ENCODE measurements around the gene SYNGAP1. TPM values are rescaled to one million over a fixed set of nuclear protein-coding genes. Genes with fewer than 3 reads are reported as not detected.

Gene SYNGAP1
- polyA plus RNA-seq, 1 donor: 28.1 TPM

- DNase-seq (ENCODE audit: low read depth): no peak
Observed at GRCh38 chr6:33404884-33405283, 15.0 kb upstream of the SYNGAP1 start.

GRCh38 chr6:33405386-33405940, 14.4 kb upstream of the SYNGAP1 start:
- DNase-seq (ENCODE audit: low read depth): no peak

GRCh38 chr6:33406126-33406525, 13.7 kb upstream of the SYNGAP1 start:
- no peak for DNase-seq (ENCODE audit: low read depth)

- no peak for DNase-seq (ENCODE audit: low read depth)
Observed at GRCh38 chr6:33407132-33407718, 12.6 kb upstream of the SYNGAP1 start.

- DNase-seq (ENCODE audit: low read depth): peak; percentile 82
Observed at GRCh38 chr6:33410050-33410710, 9.7 kb upstream of the SYNGAP1 start.

- DNase-seq (ENCODE audit: low read depth): no peak
Observed at GRCh38 chr6:33410711-33411631, 8.9 kb upstream of the SYNGAP1 start, which contains the start of gene PHF1. TSS of gene PHF1 (plus strand) at chr6:33411014. CDS start at chr6:33412264, 1,250 bp downstream.

GRCh38 chr6:33411632-33412005, 8.2 kb upstream of the SYNGAP1 start:
- no peak for DNase-seq (ENCODE audit: low read depth)

- no peak for DNase-seq (ENCODE audit: low read depth)
Observed at GRCh38 chr6:33412140-33413009, 7.5 kb upstream of the SYNGAP1 start.

- no peak for DNase-seq (ENCODE audit: low read depth)
Observed at GRCh38 chr6:33413241-33414120, 6.4 kb upstream of the SYNGAP1 start.

GRCh38 chr6:33414592-33415271, 5.1 kb upstream of the SYNGAP1 start:
- no peak for DNase-seq (ENCODE audit: low read depth)

GRCh38 chr6:33415831-33416230, 4.0 kb upstream of the SYNGAP1 start:
- DNase-seq (ENCODE audit: low read depth): no peak

- DNase-seq (ENCODE audit: low read depth): no peak
Observed at GRCh38 chr6:33416386-33417127, 3.3 kb upstream of the SYNGAP1 start.

- no peak for DNase-seq (ENCODE audit: low read depth)
Observed at GRCh38 chr6:33417128-33417902, 2.5 kb upstream of the SYNGAP1 start.

- DNase-seq (ENCODE audit: low read depth): peak; percentile 99
Observed at GRCh38 chr6:33417903-33418689, 1.8 kb upstream of the SYNGAP1 start, which contains the start of gene CUTA. TSS of gene CUTA (minus strand) at chr6:33418107. CDS start at chr6:33418000, 107 bp downstream.

- DNase-seq (ENCODE audit: low read depth): no peak
Observed at GRCh38 chr6:33418690-33419291, 1.1 kb upstream of the SYNGAP1 start.

- no peak for DNase-seq (ENCODE audit: low read depth)
Observed at GRCh38 chr6:33420491-33421343, 852 bp downstream of the SYNGAP1 start.

Data from forelimb muscle (tissue), 1 donor.